Ishikawa (cell line): ENCODE results near the gene GSN.
A peak's percentile ranks its signal among the peaks of the same experiment; 100 is the strongest.

ENCODE experiments used
- CEBPB ChIP-seq: IDR thresholded peaks from 2 replicates; pipeline ENCODE4 v1.6.1; 2012
- CREB1 ChIP-seq: IDR thresholded peaks from 2 replicates; pipeline ENCODE4 v1.6.1; 2012; ENCODE audit warnings: low read depth
- EGR1 ChIP-seq: IDR thresholded peaks from 2 replicates; pipeline ENCODE4 v1.6.1; 2012
- EP300 ChIP-seq: IDR thresholded peaks from 2 replicates; pipeline ENCODE4 v1.6.1; 2012; ENCODE audit warnings: borderline replicate concordance
- FOXM1 ChIP-seq: IDR thresholded peaks from 2 replicates; pipeline ENCODE4 v1.6.1; 2012; ENCODE audit warnings: low read depth, borderline replicate concordance
- RAD21 ChIP-seq: IDR thresholded peaks from 2 replicates; pipeline ENCODE4 v1.6.1; 2012; ENCODE audit warnings: low read depth
- REST ChIP-seq: IDR thresholded peaks from 2 replicates; pipeline ENCODE4 v1.6.1; 2012; ENCODE audit warnings: low read depth, mild to moderate bottlenecking
- TAF1 ChIP-seq: IDR thresholded peaks from 2 replicates; pipeline ENCODE4 v1.6.1; 2012; ENCODE audit warnings: low read depth, mild to moderate bottlenecking
- TCF12 ChIP-seq: IDR thresholded peaks from 2 replicates; pipeline ENCODE4 v1.6.1; 2012; ENCODE audit warnings: low read depth
- TEAD4 ChIP-seq: IDR thresholded peaks from 2 replicates; pipeline ENCODE4 v1.6.1; 2012
- TF ChIP-seq, protein P1 (sequence below): IDR thresholded peaks from 2 replicates; pipeline ENCODE4 v1.6.1; 2012

DNA sequence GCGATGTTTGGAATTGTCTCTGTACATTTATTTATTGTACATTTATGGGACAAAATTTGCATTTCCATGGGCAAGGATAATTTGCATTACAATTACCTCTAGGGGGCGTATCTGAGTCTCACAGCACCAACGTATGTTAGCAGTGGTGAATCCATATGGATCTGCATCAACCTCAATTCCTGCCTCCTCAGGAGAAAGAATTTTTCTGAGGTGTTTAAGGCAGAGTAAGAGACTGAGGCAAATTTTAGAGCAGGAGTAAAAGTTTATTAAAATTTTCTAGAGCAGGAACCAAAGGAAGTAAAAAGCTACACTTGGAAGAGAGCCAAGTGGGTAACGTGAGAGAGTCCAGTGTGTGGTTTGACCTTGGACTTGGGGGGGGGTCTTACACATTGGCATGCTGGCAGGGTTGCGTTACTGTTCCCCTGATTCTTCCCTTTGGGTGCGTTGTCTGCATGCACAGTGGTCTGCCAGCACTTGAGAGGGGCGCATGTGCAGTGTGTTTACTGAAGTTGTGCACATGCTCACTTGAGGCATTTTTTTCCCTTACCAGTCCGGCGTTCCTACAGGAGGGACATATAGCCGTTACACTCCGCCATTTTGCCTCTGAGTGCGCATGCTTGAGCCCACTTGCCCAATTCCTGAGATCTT is 45.3 kb upstream of the GSN start:
- peak; percentile 66 for TF ChIP-seq RAD21
- TF ChIP-seq CEBPB: no peak
- no peak for TF ChIP-seq EP300
- no peak for TF ChIP-seq CREB1
- TF ChIP-seq EGR1: no peak
- no peak for TF ChIP-seq REST
- no peak for TF ChIP-seq TEAD4
- TF ChIP-seq, protein P1, sequence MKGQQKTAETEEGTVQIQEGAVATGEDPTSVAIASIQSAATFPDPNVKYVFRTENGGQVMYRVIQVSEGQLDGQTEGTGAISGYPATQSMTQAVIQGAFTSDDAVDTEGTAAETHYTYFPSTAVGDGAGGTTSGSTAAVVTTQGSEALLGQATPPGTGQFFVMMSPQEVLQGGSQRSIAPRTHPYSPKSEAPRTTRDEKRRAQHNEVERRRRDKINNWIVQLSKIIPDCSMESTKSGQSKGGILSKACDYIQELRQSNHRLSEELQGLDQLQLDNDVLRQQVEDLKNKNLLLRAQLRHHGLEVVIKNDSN: no peak
- no peak for TF ChIP-seq TCF12
- no peak for TF ChIP-seq FOXM1
- no peak for TF ChIP-seq TAF1
